Immature natural killer cell (primary cell): ENCODE data around the gene GEMIN7. TPM values are rescaled to one million over a fixed set of nuclear protein-coding genes. Genes with fewer than 3 reads are reported as not detected.
A peak's percentile ranks its signal among the peaks of the same experiment; 100 is the strongest.

ENCODE experiments used
- DNase-seq, 3 donors: peaks; one replicate each; pipeline ENCODE4 v3.0.0; 2022; ENCODE audit warnings: mixed read lengths in 1 of 3
- H3K27ac Mint-ChIP-seq, 6 donors: one replicate each; pipeline ENCODE4 v1.8.0; 2020; ENCODE audit warnings: mixed read lengths in 6 of 6, mild to moderate bottlenecking in 5 of 6, inconsistent platforms in 4 of 6, moderate library complexity in 3 of 6
- H3K27me3 Mint-ChIP-seq, 3 donors: one replicate each; pipeline ENCODE4 v1.8.0; 2020 to 2021; ENCODE audit warnings: low read depth in 3 of 3, mild to moderate bottlenecking in 3 of 3, mixed read lengths in 3 of 3, moderate library complexity in 3 of 3, inconsistent platforms in 1 of 3
- H3K36me3 Mint-ChIP-seq, 3 donors: one replicate each; pipeline ENCODE4 v1.8.0; 2020; ENCODE audit warnings: mixed read lengths in 3 of 3, inconsistent platforms in 2 of 3, mild to moderate bottlenecking in 2 of 3
- H3K4me1 Mint-ChIP-seq, 2 donors: one replicate each; pipeline ENCODE4 v1.8.0; 2020; ENCODE audit warnings: inconsistent platforms in 2 of 2, mild to moderate bottlenecking in 2 of 2, mixed read lengths in 2 of 2, moderate library complexity in 1 of 2
- H3K4me3 Mint-ChIP-seq, 5 donors: one replicate each; pipeline ENCODE4 v1.8.0; 2020; ENCODE audit warnings: mild to moderate bottlenecking in 5 of 5, mixed read lengths in 5 of 5, inconsistent platforms in 3 of 5, moderate library complexity in 3 of 5
- H3K9me3 Mint-ChIP-seq, 6 donors: one replicate each; pipeline ENCODE4 v1.8.0; 2020; ENCODE audit warnings: mild to moderate bottlenecking in 6 of 6, mixed read lengths in 6 of 6, inconsistent platforms in 4 of 6, moderate library complexity in 3 of 6
- polyA plus RNA-seq, 3 donors: library from polyadenylated mRNA; unstranded; fragments of 300-500 nt; fragmentation: Illumina TruSeq; gene quantifications; one replicate each; pipeline ENCODE4 v1.2.3, GENCODE V29; 2021

The GEMIN7 gene
- polyA plus RNA-seq, 3 donors from 2014 or later, result 120 to 130 (median 123) TPM

DNA sequence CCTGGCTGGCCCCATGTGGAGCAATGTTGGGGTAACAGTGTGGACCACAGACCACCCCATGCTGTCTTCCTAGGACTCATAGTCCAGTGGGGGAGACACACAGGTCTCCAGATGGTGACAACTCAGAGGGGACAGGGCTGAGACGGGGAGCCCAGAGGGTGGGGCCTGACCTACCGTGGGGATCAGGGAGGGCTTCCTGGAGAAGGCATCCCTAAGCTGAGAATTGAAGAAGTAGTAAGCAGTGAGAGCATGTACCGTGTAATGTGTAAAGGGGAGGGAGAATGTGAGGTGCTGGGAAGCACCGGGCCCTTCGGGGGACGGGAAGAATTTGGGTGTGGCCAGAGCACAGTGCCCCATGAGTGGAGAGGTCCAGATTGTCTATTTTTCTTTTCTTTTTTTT lies 45.0 kb downstream of the GEMIN7 start:
- H3K27ac Mint-ChIP-seq, result peak overlapping the region in 1 of 6 donors; percentile 40
- H3K9me3 Mint-ChIP-seq, result no peaks in the 10 kb centered on the region
- DNase-seq, result no peak
- no peak overlapping the region for H3K4me3 Mint-ChIP-seq
- H3K36me3 Mint-ChIP-seq, result no peaks in the 10 kb centered on the region
- H3K4me1 Mint-ChIP-seq, result peaks cover 46 to 50% of the 10 kb centered on the region in 2 donors
- peaks cover 0 to 2% (median 0%) of the 10 kb centered on the region in 3 donors for H3K27me3 Mint-ChIP-seq

DNA sequence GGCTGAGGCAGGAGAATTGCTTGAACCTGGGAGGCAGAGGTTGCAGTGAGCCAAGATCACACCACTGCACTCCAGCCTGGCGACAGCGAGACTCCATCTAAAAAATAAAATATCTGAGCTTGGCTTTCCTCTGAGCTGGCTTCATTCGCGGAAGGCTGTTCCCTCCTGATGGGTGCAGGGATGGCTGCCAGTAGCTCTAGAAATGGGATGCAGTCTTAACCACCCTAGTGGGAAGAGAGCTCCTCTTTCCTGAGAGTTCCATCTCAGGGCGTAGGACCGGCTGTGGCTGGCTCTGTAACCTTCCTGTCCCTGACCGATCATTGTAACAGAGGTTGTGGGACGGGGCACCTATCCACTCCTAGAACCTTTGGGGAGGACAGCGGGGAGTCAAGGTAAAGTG lies 46.3 kb downstream of the GEMIN7 start:
- Mint-ChIP-seq H3K27me3 (peaks cover 0 to 2% (median 0%) of the 10 kb centered on the region in 3 donors), H3K36me3 (no peaks in the 10 kb centered on the region), H3K4me1 (peaks cover 36 to 40% of the 10 kb centered on the region in 2 donors), H3K27ac (no peak overlapping the region), H3K9me3 (no peaks in the 10 kb centered on the region), H3K4me3 (no peak overlapping the region)
- DNase-seq, result no peak

DNA sequence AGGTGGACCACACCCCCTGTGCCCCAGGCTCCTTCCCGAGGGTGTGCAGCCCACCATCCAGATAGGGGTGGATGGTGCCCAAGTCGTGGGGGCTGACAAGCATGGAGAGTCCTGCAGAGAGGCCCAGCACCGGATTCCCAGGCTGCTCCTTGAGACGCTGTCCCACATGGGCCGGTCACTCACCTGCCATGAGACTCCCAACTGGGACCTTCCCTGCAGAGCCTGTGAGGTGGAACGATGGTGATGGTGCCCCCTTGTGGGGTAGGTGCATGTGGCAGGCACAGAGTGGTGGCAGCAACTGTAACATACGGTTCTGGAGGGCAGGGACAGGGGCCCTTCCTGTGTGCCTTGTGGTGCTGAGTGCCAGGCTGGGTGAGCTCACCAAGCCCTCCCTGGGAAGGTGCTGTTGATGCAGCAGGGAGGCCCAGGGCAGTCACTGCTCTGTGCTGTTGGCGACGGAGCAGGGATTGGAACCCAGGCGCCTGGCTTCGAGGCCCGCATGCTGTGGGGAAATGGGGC lies 47.0 kb downstream of the GEMIN7 start:
- Mint-ChIP-seq H3K27ac (no peak overlapping the region), H3K4me3 (no peak overlapping the region), H3K9me3 (no peaks in the 10 kb centered on the region), H3K27me3 (peaks cover 0 to 2% (median 0%) of the 10 kb centered on the region in 3 donors), H3K4me1 (peaks cover 29 to 36% of the 10 kb centered on the region in 2 donors), H3K36me3 (no peaks in the 10 kb centered on the region)
- peak; percentile 48 to 61 (median 57) for DNase-seq

DNA sequence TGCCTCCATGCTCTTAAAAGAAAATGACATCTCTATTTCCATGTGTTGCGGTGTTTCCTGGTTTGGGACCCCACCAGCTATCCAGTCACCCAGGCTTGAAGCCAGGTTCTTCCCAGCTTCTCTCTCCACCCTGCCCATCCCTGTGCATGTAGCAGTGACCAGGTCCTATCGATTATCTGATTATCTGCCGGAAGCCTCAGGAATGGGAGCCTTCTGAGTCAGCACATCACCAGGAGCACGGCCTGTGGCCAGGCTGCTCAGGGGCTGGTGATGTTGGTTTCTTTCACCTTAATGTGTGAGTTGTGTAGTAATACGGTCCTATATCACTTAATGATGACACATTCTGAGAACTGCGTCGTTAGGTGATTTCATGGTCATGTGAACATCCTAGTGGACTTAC lies 47.6 kb downstream of the GEMIN7 start:
- Mint-ChIP-seq H3K4me1 (peaks cover 23 to 30% of the 10 kb centered on the region in 2 donors), H3K27ac (peak overlapping the region in 1 of 6 donors; percentile 80), H3K27me3 (peaks cover 0 to 2% (median 0%) of the 10 kb centered on the region in 3 donors), H3K9me3 (no peaks in the 10 kb centered on the region), H3K36me3 (no peaks in the 10 kb centered on the region), H3K4me3 (no peak overlapping the region)
- no peak for DNase-seq

DNA sequence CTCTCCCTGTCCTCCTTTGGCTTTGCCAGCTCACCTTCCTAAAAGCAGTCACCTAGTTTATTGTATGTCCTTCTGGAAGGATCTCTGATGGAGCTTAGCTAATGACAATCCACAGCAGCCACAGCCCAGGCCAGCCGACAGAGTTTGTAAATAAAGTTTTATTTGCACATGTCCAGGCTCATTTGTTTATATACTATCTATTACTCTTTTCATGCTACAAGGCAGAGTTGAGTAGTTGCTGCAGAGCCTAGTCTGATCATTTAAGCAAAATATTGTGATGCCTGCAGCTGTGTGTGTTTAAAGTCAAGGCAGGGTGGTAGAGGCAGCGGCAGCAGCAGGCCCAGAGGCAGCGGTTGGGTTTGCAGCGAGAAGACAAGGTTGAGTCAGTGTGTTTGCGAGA lies 49.1 kb downstream of the GEMIN7 start:
- H3K27ac Mint-ChIP-seq, result peak overlapping the region in 1 of 6 donors; percentile 53
- no peaks in the 10 kb centered on the region for H3K36me3 Mint-ChIP-seq
- H3K9me3 Mint-ChIP-seq, result no peaks in the 10 kb centered on the region
- DNase-seq, result no peak
- H3K4me1 Mint-ChIP-seq, result peaks cover 12 to 19% of the 10 kb centered on the region in 2 donors
- peaks cover 0 to 2% (median 0%) of the 10 kb centered on the region in 3 donors for H3K27me3 Mint-ChIP-seq
- H3K4me3 Mint-ChIP-seq, result no peak overlapping the region

DNA sequence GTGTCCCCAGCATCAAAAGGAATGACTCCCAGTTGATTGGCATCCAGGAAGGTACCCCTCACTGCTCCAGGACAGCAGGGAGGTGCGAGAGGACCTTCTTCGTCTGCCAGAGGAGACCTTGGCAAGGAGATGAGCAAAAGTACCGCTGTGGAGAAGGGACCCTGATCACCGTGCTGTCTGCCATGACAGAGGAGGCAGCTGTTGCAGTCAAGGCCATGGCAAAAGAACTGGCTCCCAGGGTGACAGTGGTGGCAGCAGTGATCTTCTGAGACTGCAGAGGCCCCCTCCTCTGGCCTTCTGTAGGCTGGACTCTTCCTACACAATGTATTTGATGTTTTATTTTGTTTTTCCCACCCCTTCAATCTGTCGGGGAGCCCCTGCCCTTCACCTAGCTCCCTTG lies 49.7 kb downstream of the GEMIN7 start:
- peaks cover 0 to 2% (median 0%) of the 10 kb centered on the region in 3 donors for H3K27me3 Mint-ChIP-seq
- H3K4me1 Mint-ChIP-seq, result peaks cover 15 to 22% of the 10 kb centered on the region in 2 donors
- H3K27ac Mint-ChIP-seq, result no peak overlapping the region
- no peak overlapping the region for H3K4me3 Mint-ChIP-seq
- no peak for DNase-seq
- H3K9me3 Mint-ChIP-seq, result no peaks in the 10 kb centered on the region
- no peaks in the 10 kb centered on the region for H3K36me3 Mint-ChIP-seq

DNA sequence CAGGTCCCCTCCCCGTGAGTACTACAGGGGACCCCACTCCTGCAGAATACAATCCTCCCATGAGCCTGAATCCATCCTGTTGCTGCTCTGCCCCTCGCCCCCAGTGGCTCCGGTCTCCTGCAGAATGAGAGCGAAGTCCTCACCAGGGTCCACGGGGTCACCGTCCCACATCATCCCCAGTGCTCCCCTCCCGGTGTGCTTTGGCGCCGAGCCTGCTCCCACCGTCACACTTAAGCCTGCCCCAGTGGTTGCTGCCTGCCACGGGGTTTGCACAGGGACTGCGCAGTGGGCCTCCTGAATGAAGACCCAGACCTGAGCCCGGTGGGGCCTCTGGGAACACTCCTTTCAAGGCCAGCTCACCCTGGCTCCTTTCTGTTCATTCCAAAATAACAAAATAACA lies 51.2 kb downstream of the GEMIN7 start:
- Mint-ChIP-seq H3K4me3 (no peak overlapping the region), H3K4me1 (peaks cover 22 to 23% of the 10 kb centered on the region in 2 donors), H3K36me3 (no peaks in the 10 kb centered on the region), H3K27ac (no peak overlapping the region), H3K27me3 (peaks cover 0 to 2% (median 0%) of the 10 kb centered on the region in 3 donors), H3K9me3 (no peaks in the 10 kb centered on the region)
- DNase-seq, result no peak

DNA sequence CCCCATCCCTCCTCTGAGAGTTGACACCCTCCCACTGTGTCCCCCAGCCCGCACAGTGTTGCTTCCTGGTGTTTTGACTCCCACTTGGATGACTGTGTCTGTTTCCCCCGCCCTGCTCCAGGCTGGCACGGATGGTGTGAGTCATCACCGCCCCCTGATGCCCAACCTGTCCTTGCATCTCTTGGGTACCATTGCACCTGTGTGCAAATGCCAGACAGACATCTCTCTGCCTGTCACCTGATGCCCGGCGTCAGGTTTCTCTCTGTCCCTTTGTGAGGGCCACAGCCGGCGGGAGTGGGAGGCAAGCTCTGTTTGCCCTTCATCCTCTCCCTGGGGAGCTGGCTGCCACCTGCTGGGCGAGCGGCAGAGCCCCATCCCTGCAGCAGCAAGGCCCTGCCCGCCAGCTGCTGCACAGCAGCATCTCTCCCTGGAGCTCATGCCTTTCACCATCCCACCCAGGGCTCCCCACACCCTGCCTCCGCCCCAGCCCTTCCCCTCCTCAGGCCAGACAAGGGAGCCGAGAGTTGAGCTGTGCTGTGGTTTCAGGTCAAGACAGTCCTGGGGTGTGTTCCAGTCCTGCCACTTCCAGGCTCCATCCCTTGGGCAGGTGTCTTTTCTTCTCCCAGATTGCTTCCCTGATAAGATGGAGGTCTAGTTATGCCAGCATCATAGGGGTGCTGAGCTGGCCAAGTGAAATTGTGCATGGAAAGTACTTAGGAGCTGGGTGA lies 52.0 kb downstream of the GEMIN7 start:
- no peaks in the 10 kb centered on the region for H3K9me3 Mint-ChIP-seq
- H3K36me3 Mint-ChIP-seq, result no peaks in the 10 kb centered on the region
- no peak overlapping the region for H3K4me3 Mint-ChIP-seq
- H3K27me3 Mint-ChIP-seq, result peaks cover 0 to 2% (median 0%) of the 10 kb centered on the region in 3 donors
- no peak for DNase-seq
- H3K27ac Mint-ChIP-seq, result peak overlapping the region in 1 of 6 donors; percentile 22
- peaks cover 18 to 19% of the 10 kb centered on the region in 2 donors for H3K4me1 Mint-ChIP-seq

DNA sequence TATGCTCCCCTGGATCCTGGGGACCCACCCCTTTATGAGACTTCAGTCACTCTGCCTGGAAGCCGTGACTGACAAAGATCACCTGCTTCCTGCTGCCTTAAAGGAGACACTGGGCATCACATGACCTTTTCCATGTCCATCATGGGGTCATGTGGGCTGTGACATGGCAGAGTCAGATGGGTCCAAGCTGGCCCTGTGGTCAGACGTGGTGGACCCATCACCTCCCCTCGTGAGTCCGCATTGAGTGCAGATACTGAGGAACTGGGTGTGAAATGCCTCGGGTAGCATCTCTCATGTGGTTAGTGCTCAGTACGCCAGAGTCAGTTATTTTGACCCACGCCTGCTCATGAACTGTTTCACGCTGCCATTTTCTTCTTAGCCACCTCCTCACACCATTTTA lies 54.6 kb downstream of the GEMIN7 start:
- peaks cover 0 to 4% (median 0%) of the 10 kb centered on the region in 3 donors for H3K27me3 Mint-ChIP-seq
- no peaks in the 10 kb centered on the region for H3K36me3 Mint-ChIP-seq
- H3K9me3 Mint-ChIP-seq, result no peaks in the 10 kb centered on the region
- H3K4me1 Mint-ChIP-seq, result peaks cover 15 to 18% of the 10 kb centered on the region in 2 donors
- H3K27ac Mint-ChIP-seq, result peak overlapping the region in 5 of 6 donors; percentile 7 to 88 (median 45)
- DNase-seq, result no peak
- no peak overlapping the region for H3K4me3 Mint-ChIP-seq

DNA sequence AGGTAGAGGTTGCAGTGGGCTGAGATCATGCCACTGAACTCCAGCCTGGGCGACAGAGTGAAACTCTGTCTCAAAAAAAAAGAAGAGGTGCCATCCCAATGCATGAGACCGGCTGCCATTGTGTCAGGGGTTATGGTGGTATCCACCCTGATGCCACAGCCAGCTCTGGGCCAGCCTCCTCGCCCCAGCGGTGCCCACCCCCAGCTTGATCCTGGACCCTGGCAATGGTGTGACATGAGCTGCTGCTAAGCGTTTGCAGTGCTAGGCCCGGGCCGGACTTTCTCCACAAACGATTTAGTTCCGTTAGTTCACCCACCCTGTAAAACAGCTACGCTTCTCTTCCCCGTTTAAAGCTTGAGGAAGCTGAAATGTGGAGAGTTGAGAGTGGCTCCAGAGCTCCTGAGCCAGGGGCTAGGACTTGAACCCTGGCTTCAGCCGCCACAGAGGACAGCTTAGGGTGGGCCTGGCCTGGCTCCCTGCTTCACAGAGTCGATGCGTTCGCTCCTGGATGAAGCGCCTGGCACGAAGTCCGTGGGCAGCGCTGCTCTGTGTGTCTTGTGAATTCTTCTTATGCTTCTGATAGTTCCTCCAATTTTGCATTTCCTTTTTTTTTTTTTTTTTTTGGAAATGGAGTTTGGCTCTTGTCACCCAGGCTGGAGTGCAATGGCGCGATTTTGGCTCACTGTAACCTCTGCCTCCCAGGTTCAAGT lies 56.3 kb downstream of the GEMIN7 start:
- no peak for DNase-seq
- no peaks in the 10 kb centered on the region for H3K36me3 Mint-ChIP-seq
- no peaks in the 10 kb centered on the region for H3K9me3 Mint-ChIP-seq
- no peak overlapping the region for H3K27ac Mint-ChIP-seq
- no peak overlapping the region for H3K4me3 Mint-ChIP-seq
- H3K27me3 Mint-ChIP-seq, result peaks cover 0 to 2% (median 0%) of the 10 kb centered on the region in 3 donors
- H3K4me1 Mint-ChIP-seq, result peaks cover 15 to 18% of the 10 kb centered on the region in 2 donors

DNA sequence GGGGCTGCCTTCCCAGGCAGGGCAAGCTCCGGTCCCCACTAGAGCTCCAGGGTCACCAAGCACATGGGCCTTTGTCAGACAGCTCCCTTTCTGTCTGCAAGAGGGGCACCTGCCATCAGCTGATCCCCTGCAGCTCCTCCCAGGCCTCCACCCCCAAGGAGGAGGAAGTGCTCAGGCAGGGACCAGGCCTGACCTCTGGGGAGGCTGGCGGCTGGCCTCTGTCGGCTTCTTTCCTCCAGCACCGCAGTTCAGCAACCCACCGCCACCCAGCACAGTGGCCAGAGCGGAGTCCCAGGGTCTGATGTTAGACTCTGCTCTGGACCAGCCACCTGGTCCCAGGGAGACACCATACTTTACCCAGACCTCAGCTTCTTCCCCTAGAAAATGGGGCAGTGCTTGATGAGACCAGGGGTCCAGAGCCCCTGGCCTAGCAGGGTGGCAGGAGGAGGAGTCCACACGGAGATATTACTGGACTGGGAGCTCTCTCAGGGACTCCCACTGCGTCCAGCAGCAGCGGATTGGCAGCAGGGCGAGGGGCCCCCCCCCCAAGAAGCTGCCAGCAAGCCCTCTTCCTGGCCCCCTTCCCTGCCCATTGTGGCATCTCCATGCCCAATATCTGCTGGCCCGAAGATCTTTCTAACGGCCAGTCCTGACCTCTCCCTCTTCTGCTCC lies 57.6 kb downstream of the GEMIN7 start:
- H3K36me3 Mint-ChIP-seq, result no peaks in the 10 kb centered on the region
- no peak overlapping the region for H3K4me3 Mint-ChIP-seq
- peaks cover 0 to 3% (median 0%) of the 10 kb centered on the region in 3 donors for H3K27me3 Mint-ChIP-seq
- peaks cover 14 to 18% of the 10 kb centered on the region in 2 donors for H3K4me1 Mint-ChIP-seq
- peak overlapping the region in 3 of 6 donors; percentile 30 to 74 (median 35) for H3K27ac Mint-ChIP-seq
- DNase-seq, result no peak
- H3K9me3 Mint-ChIP-seq, result no peaks in the 10 kb centered on the region

DNA sequence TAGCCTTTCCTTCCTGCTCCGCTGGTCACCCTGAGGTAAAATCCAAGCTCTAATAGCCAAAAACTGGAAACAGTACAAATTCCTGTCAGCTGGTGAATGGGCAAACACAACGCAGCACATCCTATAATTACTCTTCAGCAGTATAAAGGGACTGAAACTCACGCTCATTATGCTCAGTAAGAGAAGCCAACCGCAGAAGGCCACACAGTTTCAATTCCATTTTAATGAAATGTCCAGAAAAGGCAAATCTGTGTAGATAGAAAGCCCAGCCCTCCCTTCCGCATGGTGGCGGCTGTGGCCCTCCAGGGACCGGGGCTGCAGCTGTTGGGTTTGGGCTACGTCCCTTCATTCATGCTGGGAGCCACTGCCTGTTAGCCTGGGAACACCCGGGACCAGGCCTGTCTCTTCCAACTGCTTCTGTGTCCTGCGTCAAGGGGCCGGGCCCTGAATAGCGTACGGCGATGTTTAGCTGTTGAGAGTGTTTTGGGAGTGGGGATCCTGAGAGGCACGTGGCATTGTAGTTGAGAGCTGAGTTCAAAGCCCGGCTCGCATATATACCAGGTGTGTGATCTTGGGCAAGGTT lies 58.2 kb downstream of the GEMIN7 start:
- H3K4me3 Mint-ChIP-seq, result no peak overlapping the region
- peak overlapping the region in 3 of 6 donors; percentile 30 to 74 (median 35) for H3K27ac Mint-ChIP-seq
- DNase-seq, result no peak

DNA sequence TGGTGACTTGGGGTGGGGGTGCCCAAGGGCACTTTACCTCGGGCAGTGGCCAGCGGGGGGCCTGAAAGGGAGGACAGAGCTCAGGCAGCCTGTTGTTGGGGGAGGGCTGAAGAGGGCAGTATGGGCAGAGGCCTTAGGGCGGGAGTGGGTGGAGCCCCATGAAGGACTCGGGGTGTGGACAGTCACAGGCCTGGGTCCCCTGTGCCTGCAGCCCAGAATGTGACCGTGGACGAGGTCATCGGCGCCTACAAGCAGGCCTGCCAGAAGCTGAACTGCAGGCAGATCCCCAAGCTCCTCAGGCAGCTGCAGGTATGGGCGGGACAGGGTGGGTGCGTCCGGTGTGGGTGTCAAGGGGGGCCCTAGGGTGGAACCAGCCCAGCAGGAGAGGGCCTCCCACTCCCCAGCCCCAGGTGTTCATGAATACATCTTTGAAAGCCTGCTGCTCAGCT lies 59.3 kb downstream of the GEMIN7 start:
- peaks cover 14 to 18% of the 10 kb centered on the region in 2 donors for H3K4me1 Mint-ChIP-seq
- H3K36me3 Mint-ChIP-seq, result peaks cover 0 to 7% (median 0%) of the 10 kb centered on the region in 3 donors
- H3K4me3 Mint-ChIP-seq, result no peak overlapping the region
- H3K27ac Mint-ChIP-seq, result no peak overlapping the region
- no peaks in the 10 kb centered on the region for H3K9me3 Mint-ChIP-seq
- H3K27me3 Mint-ChIP-seq, result peaks cover 0 to 3% (median 2%) of the 10 kb centered on the region in 3 donors
- DNase-seq, result no peak

More for the DNA sequence above, 58.2 kb downstream of the GEMIN7 start:
- Mint-ChIP-seq H3K36me3 (no peaks in the 10 kb centered on the region), H3K27me3 (peaks cover 0 to 3% (median 0%) of the 10 kb centered on the region in 3 donors), H3K4me1 (peaks cover 14 to 18% of the 10 kb centered on the region in 2 donors), H3K9me3 (no peaks in the 10 kb centered on the region)
